ENCODE measurements around the gene SLC6A7.

SLC6A7 gene

DNA sequence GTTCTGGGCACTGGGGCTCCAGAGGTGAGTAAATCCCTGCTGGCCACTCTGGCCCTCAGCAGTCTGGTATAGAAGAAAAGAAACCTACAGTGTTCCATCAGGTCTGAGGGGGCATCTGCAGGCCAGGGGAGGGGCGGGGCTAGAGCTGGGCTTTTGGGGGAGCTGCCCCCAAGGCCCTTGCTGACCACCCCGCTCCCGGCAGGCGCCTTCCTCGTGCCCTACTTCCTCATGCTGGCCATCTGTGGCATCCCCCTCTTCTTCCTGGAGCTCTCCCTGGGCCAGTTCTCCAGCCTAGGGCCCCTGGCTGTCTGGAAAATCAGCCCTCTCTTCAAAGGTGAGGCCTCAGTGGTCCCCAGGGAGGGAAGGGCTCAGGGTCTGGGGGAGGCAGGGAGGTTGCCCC is 6.7 kb downstream of the SLC6A7 start:
- DNase-seq: no peak

DNA sequence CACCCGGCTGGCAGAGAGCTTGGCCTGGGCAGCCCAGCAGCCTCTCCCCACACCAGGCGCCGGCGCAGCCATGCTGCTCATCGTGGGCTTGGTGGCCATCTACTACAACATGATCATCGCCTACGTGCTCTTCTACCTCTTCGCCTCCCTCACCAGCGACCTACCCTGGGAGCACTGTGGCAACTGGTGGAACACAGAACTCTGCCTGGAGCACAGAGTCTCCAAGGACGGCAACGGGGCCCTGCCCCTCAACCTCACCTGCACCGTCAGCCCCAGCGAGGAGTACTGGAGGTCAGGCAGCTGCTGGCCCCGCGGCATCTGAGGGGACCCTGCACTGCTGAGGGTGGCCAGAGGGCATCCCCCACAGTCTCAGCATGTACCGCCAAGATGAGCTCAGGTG is 7.1 kb downstream of the SLC6A7 start:
- no peak for DNase-seq

DNA sequence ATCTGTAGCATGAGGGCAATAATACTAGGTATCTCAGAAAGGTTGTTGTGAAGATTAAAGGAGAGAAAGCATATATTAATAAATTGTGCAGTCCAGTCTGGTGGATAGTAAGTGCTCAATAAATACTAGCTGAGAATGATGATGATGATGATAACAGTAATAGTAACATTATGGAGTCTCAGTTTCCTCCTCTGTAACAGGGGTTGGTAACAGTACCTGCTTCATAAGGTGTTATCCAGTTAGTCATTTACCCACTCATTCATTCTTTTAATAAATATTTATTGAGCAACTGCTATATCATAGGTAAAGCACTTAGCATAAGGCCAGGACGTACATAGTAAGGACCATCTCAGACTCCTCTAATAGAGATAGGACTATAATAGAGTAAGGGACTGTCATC is 7.6 kb downstream of the SLC6A7 start:
- DNase-seq: no peak

DNA sequence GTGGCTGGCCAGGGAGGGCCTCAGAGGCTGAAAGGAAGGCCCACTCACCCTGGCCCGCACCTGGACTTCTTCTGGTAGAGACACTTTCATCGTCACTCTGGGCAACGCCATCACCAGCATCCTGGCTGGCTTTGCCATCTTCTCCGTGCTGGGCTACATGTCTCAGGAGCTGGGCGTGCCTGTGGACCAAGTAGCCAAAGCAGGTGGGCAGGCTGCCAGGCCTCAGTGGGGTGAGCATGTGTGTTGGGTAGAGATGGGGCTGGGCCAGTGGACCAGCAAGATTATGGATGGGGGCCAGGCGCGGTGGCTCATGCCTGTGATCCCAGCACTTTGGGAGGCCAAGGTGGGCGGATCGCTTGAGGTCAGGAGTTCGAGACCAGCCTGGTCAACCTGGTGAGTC is 12.6 kb downstream of the SLC6A7 start:
- DNase-seq: no peak

DNA sequence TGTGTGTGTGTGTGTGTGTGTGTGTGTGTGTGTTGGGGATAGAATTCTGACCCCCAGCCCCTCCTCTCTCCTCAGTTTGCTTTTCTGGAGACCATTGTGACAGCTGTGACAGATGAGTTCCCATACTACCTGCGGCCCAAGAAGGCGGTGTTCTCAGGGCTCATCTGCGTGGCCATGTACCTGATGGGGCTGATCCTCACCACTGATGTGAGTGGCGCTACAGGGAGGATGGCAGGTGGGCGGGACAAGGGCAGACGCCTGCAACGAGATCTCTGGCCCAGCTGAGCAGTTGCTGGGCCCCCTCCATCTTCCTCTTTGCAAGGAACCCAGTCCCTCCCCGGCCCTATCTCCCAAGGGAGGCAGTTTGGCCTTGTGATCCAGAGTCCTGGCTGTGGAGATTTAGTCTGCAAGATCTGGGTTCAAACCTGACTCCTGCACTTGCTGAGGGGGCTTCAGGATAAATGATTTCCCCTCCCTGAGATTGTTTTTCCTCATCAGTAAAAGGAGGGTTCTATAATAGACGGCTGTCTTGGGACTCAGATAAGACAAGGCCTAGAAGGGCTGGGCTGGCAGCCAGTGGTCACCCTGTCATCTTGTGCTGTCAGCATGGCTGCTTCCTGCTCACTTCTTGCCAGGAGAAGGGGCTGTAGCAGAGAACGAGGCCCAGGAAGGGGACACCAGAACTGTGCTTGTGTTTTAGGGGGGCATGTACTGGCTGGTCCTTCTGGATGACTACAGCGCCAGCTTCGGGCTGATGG is 14.1 kb downstream of the SLC6A7 start:
- no peak for DNase-seq

DNA sequence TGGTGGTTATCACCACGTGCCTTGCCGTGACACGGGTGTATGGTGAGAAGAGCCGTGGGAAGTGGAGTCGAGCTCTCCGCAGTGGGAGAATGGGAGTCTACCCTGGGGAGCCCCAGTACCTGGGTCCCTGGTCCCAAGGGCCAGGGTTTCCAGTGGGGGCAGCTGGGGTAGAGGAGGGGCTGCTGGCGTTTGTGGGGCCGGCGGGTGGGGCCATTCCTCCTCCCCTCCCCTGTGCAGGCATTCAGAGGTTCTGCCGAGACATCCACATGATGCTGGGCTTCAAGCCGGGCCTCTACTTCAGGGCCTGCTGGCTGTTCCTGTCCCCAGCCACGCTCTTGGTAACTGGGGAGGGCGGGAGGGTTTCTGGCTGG is 14.7 kb downstream of the SLC6A7 start:
- no peak for DNase-seq

DNA sequence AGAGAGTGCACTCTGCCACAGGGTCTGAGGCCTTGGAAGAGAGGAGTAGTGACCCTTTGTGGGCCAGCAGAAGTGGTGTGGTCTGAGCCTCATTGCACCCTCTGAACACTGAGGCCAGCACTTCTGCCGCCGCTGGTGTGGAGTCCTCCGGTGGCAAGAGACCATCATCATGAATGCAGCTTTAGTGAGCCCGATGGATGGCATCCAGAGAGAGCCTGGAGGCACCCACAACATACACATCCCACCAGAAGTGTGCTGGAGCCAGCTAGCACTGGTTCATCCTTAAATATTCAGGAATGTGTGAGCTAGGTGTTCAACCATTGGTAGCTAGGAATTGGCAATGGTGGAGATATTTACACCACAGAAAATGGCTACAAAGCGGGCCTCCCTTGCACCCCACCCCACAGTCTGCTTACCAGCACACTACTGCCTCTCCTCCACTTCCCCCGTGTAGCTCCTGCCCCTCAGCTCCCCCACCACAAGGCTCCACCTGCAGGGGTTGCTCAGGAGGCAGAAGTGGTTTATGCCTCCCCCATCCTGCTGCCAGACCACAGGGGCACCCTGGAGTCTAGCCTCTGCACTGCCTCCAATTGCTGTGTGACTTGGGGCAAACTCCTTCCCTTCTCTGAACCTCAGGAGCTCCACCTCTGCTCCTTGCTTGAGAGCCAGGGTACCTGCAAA is 16.4 kb downstream of the SLC6A7 start:
- DNase-seq: no peak

DNA sequence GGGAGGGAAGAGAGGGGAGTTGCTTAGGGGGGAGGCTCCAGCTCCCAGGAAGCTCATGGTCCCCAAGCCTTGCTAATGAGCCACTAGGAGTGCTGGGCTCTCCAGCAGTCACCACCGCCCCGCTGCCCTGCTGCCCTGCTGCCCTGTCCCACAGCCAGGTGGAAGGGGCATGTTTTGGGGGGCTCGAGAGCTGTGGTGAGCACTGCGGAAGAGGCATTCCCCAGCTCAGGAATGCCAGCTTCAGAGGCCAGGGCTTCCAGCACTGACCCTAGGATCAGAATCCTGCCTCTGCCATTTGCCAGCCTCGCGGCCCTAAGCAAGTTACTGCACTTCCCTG is 16.9 kb downstream of the SLC6A7 start:
- no peak for DNase-seq

DNA sequence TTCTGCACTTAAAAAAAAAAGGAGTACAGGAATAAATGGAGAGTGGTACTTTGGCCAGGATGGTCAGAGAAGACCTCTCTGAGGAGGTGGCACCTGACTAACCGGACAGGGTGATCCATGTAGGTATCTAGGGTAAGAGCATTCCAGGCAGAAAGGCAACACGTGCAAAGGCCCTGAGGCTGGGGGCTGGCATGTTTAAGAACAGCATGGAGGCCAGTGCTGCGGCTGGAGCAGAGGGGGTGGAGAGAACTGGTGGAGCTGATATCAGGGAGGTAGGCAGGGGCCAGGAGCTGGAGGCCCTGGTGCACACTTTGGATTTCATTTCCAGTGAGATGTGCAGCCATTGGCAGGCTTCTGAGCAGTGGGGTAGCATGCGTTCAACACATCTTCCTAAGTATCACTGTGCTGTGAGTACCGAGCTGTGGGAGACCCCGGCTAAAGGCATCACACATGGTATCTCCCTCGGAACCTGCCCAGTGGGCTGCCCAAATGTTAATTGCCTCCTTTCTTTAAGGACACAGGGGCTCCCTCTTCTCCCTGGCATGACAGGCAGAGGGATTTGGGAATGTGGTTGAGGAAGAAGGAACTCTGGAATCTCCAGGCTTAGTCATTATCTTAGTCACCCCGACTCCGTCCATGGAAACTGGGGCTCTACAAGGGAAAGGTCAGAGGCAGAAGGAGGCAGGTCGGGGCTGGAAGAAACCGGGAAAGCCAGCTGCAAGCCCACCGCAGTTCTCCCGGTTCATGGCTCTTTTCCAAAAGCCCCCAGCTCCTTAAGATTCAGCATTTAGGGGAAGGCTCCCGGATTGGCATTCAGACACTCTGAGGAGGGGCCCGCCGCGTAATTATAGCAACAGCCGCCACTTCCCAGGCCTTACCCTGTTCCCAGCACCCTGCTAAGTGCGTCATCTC is 18.6 kb downstream of the SLC6A7 start:
- no peak for DNase-seq

DNA sequence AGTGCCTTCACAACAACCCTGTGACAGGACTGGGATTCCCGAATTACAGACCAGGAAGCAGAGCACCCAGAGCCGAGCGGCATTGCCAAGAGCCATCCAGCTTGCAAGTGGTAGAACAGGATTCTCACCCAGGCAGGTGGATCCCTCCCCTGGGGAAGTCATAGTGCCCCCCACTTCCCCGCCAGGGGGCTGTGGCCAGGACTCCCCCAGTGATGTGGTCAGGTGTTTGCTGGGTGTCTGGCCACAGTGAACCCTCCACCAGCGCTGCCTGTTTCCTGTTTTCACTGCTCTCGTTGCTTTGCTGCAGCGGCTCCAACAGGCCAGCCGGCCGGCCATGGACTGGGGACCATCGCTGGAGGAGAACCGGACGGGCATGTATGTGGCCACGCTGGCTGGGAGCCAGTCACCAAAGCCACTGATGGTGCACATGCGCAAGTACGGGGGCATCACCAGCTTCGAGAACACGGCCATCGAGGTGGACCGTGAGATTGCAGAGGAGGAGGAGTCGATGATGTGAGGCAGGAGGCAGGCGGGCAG is 19.3 kb downstream of the SLC6A7 start:
- no peak for DNase-seq

DNA sequence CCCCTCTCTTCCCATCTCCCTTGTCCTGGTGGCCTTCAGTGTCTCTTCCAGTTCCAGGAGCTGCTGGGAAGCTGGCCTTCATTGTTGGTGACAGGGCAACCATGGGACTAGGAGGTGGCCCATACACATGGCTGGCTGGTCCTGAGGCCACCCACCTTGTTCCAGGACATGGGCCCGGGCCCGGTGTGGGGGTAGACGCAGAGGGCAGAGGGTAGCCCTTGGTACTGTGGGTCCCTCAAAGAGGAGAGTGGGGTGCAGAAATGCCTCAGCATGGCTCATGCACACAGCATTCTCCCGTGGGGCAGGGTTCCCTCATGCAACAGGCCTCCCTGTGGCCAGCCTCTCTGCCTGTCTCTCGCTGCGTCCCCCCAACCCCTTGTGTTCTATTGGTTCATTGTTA is 20.8 kb downstream of the SLC6A7 start:
- no peak for DNase-seq

DNA sequence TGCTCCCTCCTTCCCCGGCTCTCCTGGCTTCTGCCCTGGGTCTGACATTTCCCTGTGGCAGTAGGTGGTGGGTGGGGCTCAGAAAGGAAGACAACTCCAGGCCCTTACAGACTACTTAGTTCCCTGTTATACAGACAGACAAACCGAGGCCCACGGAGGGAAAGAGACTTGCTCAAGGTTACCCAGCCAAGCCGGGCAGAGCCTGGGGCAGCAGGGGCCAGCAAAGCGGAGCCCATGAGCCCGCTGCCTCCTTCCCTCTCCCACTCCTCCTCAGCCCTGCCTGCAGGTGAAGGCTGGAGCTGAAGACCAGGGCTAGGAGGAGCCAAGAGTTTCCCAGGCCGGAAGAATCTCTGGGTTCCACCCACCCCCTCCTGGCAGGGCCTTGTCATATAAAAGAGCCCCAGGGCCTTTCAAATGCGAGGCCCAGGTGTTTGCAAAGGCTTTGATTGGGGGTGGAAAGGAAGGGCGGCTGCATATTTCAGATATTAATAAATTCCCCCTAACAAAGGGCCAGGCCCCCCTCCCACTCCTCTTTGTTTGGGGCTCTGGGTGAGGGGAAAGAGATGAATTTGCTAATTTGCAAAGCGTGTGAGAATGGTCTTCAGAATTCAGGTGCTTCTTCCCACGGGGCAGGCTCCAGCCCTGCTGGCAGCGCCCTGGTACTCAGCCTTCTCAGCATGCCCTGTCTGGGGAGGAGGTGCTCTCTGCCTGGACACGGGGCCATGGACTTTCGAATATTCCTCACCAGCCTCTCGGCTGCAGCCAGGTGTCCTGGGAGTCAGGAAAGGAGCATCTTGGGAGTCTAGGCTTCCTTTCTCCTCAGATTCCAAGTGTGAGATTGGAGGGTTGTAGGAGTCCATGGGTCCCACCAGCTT is 21.5 kb downstream of the SLC6A7 start:
- DNase-seq: no peak

DNA sequence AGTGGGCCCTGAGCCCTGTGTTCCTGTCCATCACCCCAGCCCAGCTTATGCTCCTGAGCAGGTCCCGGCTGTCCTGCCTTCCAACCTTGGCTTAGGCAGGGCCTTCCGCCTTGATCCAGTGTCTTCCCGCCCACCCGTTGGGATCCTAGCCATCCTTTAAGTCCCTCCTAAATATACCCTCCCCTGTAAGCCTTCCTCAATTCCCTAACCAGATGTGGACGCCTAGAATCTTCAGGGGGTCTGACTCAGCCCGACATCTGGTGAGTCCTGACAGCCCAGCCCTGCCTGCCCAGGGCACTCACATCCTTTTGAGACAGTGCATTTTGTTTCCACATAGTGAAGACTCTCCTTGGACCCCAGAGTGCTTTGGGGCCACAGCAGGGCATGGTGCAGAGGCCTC is 23.7 kb downstream of the SLC6A7 start:
- no peak for DNase-seq

DNA sequence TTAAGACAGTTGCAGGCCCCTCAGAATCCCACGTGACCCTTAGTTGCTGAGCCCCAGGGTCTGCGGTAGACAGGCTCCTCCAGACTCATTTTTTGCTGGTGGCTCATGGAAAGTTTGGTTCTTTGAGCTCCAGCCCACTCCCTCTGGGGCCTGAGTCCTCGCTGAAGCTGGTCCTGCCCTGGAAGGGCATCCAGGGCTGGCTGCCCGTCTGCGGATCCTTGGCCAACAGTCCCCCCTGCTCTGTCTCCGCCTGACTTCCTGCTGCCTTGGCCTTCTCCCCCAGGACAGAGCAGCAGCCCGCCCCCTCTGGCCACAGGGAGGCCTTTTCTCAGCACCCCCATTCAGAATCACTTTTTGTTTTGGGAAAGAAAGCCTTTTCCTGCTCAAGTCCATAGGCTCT is 24.4 kb downstream of the SLC6A7 start:
- no peak for DNase-seq

DNA sequence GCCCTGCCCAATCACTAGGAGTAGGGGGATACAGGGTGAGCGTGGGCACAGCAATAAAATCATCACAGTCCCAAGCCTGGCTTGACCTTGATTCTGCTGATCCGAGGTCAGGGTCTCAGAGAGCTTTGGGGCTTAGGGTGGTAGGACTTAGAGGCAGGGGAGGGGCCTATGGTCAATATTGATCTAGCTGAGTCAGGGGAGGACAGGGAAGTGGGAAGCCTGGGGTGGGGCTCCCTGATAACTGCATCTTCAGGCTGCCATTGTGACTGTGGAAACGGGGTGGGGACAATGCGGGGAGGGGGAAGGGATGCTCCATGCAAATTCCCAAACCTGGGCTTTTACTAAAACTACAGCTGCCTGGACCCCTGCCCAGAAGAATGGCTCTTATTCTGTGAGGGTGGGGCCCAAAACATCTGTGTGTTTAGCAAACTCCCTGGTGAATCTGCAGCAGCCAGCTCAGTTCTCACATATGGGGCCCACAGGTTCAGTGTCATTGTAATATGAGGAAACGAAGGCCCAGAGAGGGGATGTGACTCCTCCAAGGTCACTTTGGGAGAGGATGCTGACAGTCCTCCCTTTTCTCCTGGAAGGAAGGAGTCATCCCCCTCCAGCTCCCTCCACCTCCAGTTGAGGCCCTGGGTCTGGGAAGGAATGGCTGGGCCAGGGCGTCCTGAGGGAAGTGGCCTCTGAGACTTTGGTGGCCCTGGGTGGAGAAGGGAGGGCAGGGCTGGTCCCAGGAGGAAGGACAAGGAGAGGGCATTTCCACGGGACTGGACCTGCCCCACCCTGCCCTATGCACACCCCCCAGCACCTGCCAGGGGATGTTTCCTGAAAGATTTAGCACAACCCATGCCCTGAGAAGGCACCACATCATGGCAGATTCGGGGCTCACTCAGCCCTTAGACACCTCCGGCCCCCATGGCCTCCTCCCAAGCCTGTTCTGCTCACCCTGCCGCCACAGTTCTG is 26.4 kb downstream of the SLC6A7 start:
- DNase-seq: no peak

DNA sequence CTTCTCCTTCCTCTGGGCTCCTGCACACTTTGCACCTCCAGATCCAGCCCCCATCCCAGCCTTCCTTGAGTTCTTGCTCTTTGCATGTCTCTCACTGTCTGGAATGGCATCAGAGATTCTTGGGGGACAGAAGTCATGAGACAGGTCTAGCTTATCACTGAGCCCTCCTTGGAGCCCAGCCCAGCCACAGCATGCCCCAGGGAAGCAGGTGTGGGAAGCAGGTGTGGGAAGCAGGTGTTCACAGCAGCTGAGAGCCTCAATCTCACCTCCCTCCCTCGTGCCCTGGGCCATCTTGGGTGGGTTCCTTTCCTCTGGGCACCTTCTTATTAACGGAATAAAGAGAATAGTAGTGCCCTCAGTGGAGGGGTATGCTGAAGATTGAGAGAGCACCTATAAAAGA is 27.2 kb downstream of the SLC6A7 start:
- no peak for DNase-seq

DNA sequence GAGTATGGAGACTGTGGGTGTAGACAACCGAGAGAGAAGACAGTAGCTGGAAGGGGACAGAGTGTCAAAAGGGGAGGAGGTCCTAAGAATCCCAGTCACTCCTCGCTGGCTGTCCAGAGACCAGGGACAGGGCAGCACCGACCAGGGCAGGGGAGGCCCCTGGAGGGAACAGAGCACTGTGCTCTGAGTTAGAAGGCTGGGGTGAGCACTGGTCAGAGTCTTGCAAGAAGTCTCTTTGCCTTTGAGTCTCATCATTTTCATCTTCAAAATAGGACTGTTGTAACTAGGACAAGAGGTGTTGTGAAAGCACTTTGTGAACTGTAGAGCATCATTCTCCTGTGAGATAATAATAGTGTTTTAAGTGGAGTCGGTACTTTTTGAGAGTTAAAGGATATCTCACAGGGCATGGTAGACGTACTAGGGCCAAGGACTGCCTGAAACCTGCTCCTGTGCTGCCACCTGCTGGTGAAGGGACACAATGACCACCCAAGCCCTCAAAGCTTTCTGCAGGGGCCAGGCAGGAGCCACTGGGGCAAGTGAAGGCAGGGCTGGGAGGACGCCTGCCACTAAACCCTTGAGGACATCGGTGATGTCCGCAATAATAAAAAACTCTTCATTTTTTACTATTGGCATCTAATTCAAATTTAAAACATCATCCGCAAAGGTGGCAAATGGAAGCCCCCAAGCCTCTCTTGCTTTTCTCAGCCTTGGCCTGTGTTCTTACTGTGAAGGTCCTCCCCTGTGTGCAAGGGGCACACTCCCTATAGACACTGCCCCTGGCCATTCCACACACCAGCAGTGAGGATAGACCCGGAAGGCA is 28.2 kb downstream of the SLC6A7 start:
- peak; percentile 62 for DNase-seq

DNA sequence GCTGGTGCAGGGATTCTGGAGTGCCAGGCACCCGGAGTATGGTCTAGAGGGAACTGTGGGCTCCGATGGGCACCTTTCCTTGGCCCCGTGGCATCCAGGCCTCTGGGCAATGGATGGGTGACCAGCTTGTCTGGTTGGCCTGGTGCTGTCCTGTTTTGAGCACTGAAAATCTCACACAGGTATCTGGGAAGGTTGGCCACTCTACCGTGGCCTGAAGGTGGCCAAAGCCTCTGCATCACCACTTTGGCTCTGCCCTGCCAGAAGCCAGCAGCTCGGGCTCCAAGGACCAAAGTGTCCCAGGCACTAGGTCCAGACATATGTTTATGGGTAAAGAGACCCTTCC is 28.8 kb downstream of the SLC6A7 start:
- no peak for DNase-seq

DNA sequence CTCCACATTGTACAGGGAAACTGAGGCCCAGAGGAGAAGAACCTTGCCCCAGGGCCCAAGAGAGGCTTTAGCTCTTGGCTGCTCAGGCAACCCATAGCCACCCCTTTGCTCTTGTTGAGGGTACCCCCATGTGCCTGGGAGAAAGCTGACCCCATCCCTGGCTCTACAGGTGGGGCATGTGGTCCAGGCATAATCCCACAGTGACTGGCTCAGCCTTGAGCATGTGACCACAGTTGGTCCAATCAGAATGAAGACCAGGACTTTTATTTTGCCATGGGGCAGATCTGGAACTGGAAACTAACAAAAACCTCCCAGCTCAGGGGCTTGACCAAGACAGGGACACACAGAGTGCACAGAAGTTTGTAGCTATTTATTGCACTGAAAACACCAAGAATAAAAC is 29.3 kb downstream of the SLC6A7 start:
- no peak for DNase-seq

DNA sequence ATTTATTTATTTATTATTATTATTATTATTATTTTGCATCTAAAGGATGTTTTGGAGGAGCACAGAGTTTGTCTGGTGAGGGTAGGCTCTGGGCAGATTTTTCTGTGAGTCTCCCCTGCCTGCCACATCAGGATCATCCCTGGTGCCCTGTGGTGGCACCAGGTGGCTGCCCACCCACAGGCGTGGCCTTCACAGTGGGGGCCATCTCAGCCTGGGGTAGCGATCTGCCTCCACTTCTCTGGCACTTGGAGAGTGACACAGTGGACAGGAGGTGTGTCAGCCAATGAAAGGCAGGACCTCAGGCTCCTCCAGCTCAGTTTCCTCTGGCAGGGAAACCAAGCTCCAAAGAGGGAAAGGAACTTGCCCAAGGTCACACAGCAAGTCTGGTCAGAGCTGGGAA is 30.0 kb downstream of the SLC6A7 start:
- DNase-seq: no peak

DNA sequence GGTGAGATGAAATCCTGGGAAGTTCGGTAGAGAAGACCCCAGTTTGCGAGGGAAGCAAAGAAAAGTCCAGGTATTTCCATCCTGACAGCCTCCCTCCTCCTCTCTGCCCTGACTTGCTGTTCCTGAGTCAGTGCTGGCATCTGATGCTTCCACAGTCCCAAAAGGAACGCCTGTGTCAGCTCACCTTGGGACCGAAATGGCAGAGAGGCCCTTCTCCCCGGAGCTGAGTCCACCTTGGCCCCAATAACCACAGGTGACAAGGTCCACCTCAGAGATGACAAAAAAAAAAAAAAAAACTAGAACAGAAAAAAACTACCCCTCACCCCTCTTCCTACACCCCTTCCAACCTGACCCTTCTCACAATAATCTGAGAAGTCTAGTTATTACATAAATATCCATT is 31.6 kb downstream of the SLC6A7 start:
- no peak for DNase-seq

Measured in activated effector memory CD4-positive, alpha-beta T cell treated with Interleukin-2 at 50 U/mL for 16 hours (primary cell).